ENCODE measurements around the gene AP4B1.

The AP4B1 gene

GRCh38 chr1:113891631-113892220 lies 12.9 kb downstream of the AP4B1 start:
- no peak for DNase-seq

- DNase-seq, result no peak
These were observed 13.8 kb downstream of the AP4B1 start for GRCh38 chr1:113890816-113891215.

GRCh38 chr1:113887402-113888175 lies 17.0 kb downstream of the AP4B1 start, which contains the start of gene BCL2L15:
Gene BCL2L15, minus strand, starts transcription at chr1:113887581. Its CDS starts 206 bp downstream, at chr1:113887375.
- no peak for DNase-seq

- no peak for DNase-seq
These were observed 17.9 kb downstream of the AP4B1 start for GRCh38 chr1:113886417-113887401.

- DNase-seq, result no peak
These were observed 22.9 kb downstream of the AP4B1 start for GRCh38 chr1:113881661-113882060.

- DNase-seq, result no peak
These were observed 24.9 kb downstream of the AP4B1 start for GRCh38 chr1:113879739-113880038.

GRCh38 chr1:113876176-113876575 lies 28.4 kb downstream of the AP4B1 start:
- no peak for DNase-seq

GRCh38 chr1:113875714-113876113 lies 28.9 kb downstream of the AP4B1 start:
- DNase-seq, result no peak

GRCh38 chr1:113874012-113874879 lies 30.4 kb downstream of the AP4B1 start:
- DNase-seq, result peak; percentile 75

GRCh38 chr1:113872219-113872935 lies 32.2 kb downstream of the AP4B1 start:
- DNase-seq, result peak; percentile 37

GRCh38 chr1:113871597-113872113 lies 32.9 kb downstream of the AP4B1 start, which contains the start of gene PTPN22:
Gene PTPN22, minus strand, starts transcription at chr1:113871712.
- peak; percentile 95 for DNase-seq

- DNase-seq, result peak; percentile 23
These were observed 33.8 kb downstream of the AP4B1 start for GRCh38 chr1:113870778-113871177.

- peak; percentile 60 for DNase-seq
These were observed 36.1 kb downstream of the AP4B1 start for GRCh38 chr1:113868387-113869083.

GRCh38 chr1:113861641-113862040 lies 43.0 kb downstream of the AP4B1 start:
- no peak for DNase-seq

- DNase-seq, result no peak
These were observed 43.7 kb downstream of the AP4B1 start for GRCh38 chr1:113860891-113861290.

GRCh38 chr1:113859478-113860175 lies 45.0 kb downstream of the AP4B1 start:
- DNase-seq, result no peak

- no peak for DNase-seq
These were observed 45.6 kb downstream of the AP4B1 start for GRCh38 chr1:113858982-113859381.

- no peak for DNase-seq
These were observed 46.2 kb downstream of the AP4B1 start for GRCh38 chr1:113858418-113858817.

GRCh38 chr1:113857776-113858175 lies 46.8 kb downstream of the AP4B1 start:
- no peak for DNase-seq

- DNase-seq, result no peak
These were observed 48.2 kb downstream of the AP4B1 start for GRCh38 chr1:113856401-113856790.
